Fibroblast of lung (primary cell): Measurements from ENCODE around the gene SOX2. TPM values are rescaled to one million over a fixed set of nuclear protein-coding genes. Genes with fewer than 3 reads are reported as not detected.

Source experiments
- DNase-seq, 2 donors: peaks; one replicate each; pipeline versions ENCODE4 v3.0.0 to v3.0.0-alpha.2; 2010; ENCODE audit warnings: low read depth in 2 of 2
- H2AFZ ChIP-seq: 2 replicates; pipeline ENCODE4 v1.5.1; 2012; ENCODE audit warnings: low read length, control low read depth, inconsistent platforms
- H3K27ac ChIP-seq: 2 replicates; pipeline ENCODE4 v1.5.1; 2011; ENCODE audit warnings: low read length, control low read depth; ENCODE audit not compliant: insufficient read depth
- H3K27me3 ChIP-seq: 2 replicates; pipeline ENCODE4 v1.5.1; 2011; ENCODE audit warnings: mild to moderate bottlenecking, low read length; ENCODE audit not compliant: control insufficient read depth, insufficient read depth
- H3K36me3 ChIP-seq: 2 replicates; pipeline ENCODE4 v1.5.1; 2011; ENCODE audit warnings: low read length; ENCODE audit not compliant: control insufficient read depth, insufficient read depth
- H3K4me1 ChIP-seq: 2 replicates; pipeline ENCODE4 v1.5.1; 2011; ENCODE audit warnings: low read length; ENCODE audit not compliant: control insufficient read depth, insufficient read depth; ENCODE audit errors: extremely low read depth
- H3K4me2 ChIP-seq: 2 replicates; pipeline ENCODE4 v1.5.1; 2011; ENCODE audit warnings: low read length, control low read depth; ENCODE audit not compliant: insufficient read depth; ENCODE audit errors: extremely low read depth
- H3K4me3 ChIP-seq, 4 experiments: fragments of 200-600 bp in 1 of 4; sonication (generic) in 1 of 4; replicated peaks in 1 of 4; 2 replicates each; pipeline ENCODE4 v1.5.1; 2011 to 2016; ENCODE audit warnings: low read length in 4 of 4, low read depth in 3 of 4, mild to moderate bottlenecking in 3 of 4, control low read depth in 2 of 4, inconsistent platforms in 1 of 4, mixed read lengths in 1 of 4; ENCODE audit not compliant: insufficient read depth in 1 of 4; ENCODE audit errors: control extremely low read depth in 1 of 4
- H3K79me2 ChIP-seq: 2 replicates; pipeline ENCODE4 v1.5.1; 2012; ENCODE audit warnings: mild to moderate bottlenecking, low read length, inconsistent platforms; ENCODE audit not compliant: control insufficient read depth, insufficient read depth
- H3K9ac ChIP-seq: 2 replicates; pipeline ENCODE4 v1.5.1; 2011; ENCODE audit warnings: mild to moderate bottlenecking, low read length, control low read depth; ENCODE audit not compliant: insufficient read depth
- H3K9me3 ChIP-seq: 2 replicates; pipeline ENCODE4 v1.5.1; 2012; ENCODE audit warnings: low read depth, low read length; ENCODE audit not compliant: control insufficient read depth, insufficient read depth
- H4K20me1 ChIP-seq: 2 replicates; pipeline ENCODE4 v1.5.1; 2011; ENCODE audit warnings: low read length; ENCODE audit not compliant: control insufficient read depth, insufficient read depth; ENCODE audit errors: extremely low read depth
- CTCF ChIP-seq, 2 donors: IDR thresholded peaks in 1 of 2; conservative IDR thresholded peaks in 1 of 2; 1 replicate in 1 of 2; 2 replicates in 1 of 2; pipeline ENCODE4 v1.5.1; 2011 to 2012; ENCODE audit warnings: low read length in 2 of 2, control low read depth in 1 of 2, inconsistent platforms in 1 of 2, low read depth in 1 of 2, mild to moderate bottlenecking in 1 of 2
- EZH2 ChIP-seq: IDR thresholded peaks from 2 replicates; pipeline ENCODE4 v1.5.1; 2012; ENCODE audit warnings: low read length, control low read depth, mild to moderate bottlenecking; ENCODE audit errors: missing control alignments
- polyA minus RNA-seq: library from RNA; depleted of rRNA, polyadenylated mRNA; stranded (reverse); fragments of >200 nt; gene quantifications from 2 replicates; pipeline ENCODE4 v1.2.3, GENCODE V29; 2011; ENCODE audit warnings: low replicate concordance
- polyA plus RNA-seq, 2 donors: library from polyadenylated mRNA; depleted of rRNA in 1 of 2; stranded (reverse) in 1 of 2; unstranded in 1 of 2; fragments of >200 nt; gene quantifications; 2 replicates each; pipeline ENCODE4 v1.2.1, GENCODE V29; 2011 to 2012; ENCODE audit warnings: missing spikeins in 1 of 2
- total RNA-seq: library from RNA; depleted of rRNA; stranded (reverse); fragments of >200 nt; gene quantifications from 2 replicates; pipeline ENCODE4 v1.2.1, GENCODE V29; 2014

The SOX2 gene
- total RNA-seq (not detected in 2 replicates), polyA plus RNA-seq (not detected in 2 replicates), polyA minus RNA-seq (not detected in 2 replicates)
- not detected in 2 replicates for polyA plus RNA-seq (2012)

- H3K79me2 ChIP-seq, result no peaks in the 10 kb centered on the region
- no peaks in the 10 kb centered on the region for H3K4me1 ChIP-seq
- H3K27me3 ChIP-seq, result peaks cover 41% of the 10 kb centered on the region
- H3K9me3 ChIP-seq, result no peaks in the 10 kb centered on the region
- H3K27ac ChIP-seq, result no peak within 1 kb of the TSS
- no peak within 1 kb of the TSS for H2AFZ ChIP-seq
- H3K36me3 ChIP-seq, result no peaks in the 10 kb centered on the region
- peak within 1 kb of the TSS; percentile 71 for H3K4me2 ChIP-seq
- H4K20me1 ChIP-seq, result no peaks in the 10 kb centered on the region
- no peak within 1 kb of the TSS for H3K9ac ChIP-seq
- TF ChIP-seq EZH2, result no peak
- no peak for TF ChIP-seq CTCF (conservative IDR thresholded peaks at IDR 0.05 in 1 of 2, IDR thresholded peaks at IDR 0.05 in 1 of 2; ENCODE audit: low read depth in 1 of 2, low read length in 2 of 2)
- peak within 1 kb of the TSS in 2 of 4 experiments; percentile 40 to 46 for H3K4me3 ChIP-seq
- peak in 1 of 2 donors; percentile 90 for DNase-seq
Measured at GRCh38 chr3:181711325-181712135, at the start of gene SOX2. Gene SOX2, plus strand, starts transcription at chr3:181711925. Its CDS starts 436 bp downstream, at chr3:181712361.

- H3K9ac ChIP-seq, result no peak overlapping the region
- H3K27me3 ChIP-seq, result no peaks in the 10 kb centered on the region
- no peaks in the 10 kb centered on the region for H3K9me3 ChIP-seq
- H2AFZ ChIP-seq, result no peak overlapping the region
- H4K20me1 ChIP-seq, result no peaks in the 10 kb centered on the region
- no peak overlapping the region for H3K4me2 ChIP-seq
- DNase-seq, result no peak
- H3K27ac ChIP-seq, result no peak overlapping the region
- H3K79me2 ChIP-seq, result no peaks in the 10 kb centered on the region
- no peaks in the 10 kb centered on the region for H3K36me3 ChIP-seq
- no peak overlapping the region for H3K4me3 ChIP-seq
- TF ChIP-seq CTCF (conservative IDR thresholded peaks at IDR 0.05 in 1 of 2, IDR thresholded peaks at IDR 0.05 in 1 of 2; ENCODE audit: low read depth in 1 of 2, low read length in 2 of 2) (no peak), EZH2 (no peak)
- H3K4me1 ChIP-seq, result no peaks in the 10 kb centered on the region
Measured at GRCh38 chr3:181683563-181683962, 28.2 kb upstream of the SOX2 start.

GRCh38 chr3:181687190-181687589, 24.5 kb upstream of the SOX2 start:
- no peaks in the 10 kb centered on the region for H4K20me1 ChIP-seq
- H3K27me3 ChIP-seq, result no peaks in the 10 kb centered on the region
- H3K9me3 ChIP-seq, result no peaks in the 10 kb centered on the region
- no peak overlapping the region for H3K9ac ChIP-seq
- H2AFZ ChIP-seq, result no peak overlapping the region
- H3K79me2 ChIP-seq, result no peaks in the 10 kb centered on the region
- no peak overlapping the region for H3K4me3 ChIP-seq
- TF ChIP-seq EZH2 (no peak), CTCF (conservative IDR thresholded peaks at IDR 0.05 in 1 of 2, IDR thresholded peaks at IDR 0.05 in 1 of 2; ENCODE audit: low read depth in 1 of 2, low read length in 2 of 2) (no peak)
- H3K27ac ChIP-seq, result no peak overlapping the region
- no peaks in the 10 kb centered on the region for H3K36me3 ChIP-seq
- DNase-seq, result no peak
- no peaks in the 10 kb centered on the region for H3K4me1 ChIP-seq
- H3K4me2 ChIP-seq, result no peak overlapping the region
